A673 (cell line): Measurements from ENCODE around the gene C10orf105. TPM values are rescaled to one million over a fixed set of nuclear protein-coding genes. Genes with fewer than 3 reads are reported as not detected.

Experiments
- BruUV-seq: library from RNA; stranded (reverse); fragments of 400-500 nt; replicated peaks from 2 replicates; lab custom pipeline; 2021; lab: Mats Ljungman, UMichigan
- CTCF ChIA-PET: fragments of 300-600 bp; sonication (Branson Sonifier 250); formaldehyde crosslinking; loops from one replicate; lab custom pipeline; 2022; ENCODE audit warnings: antibody characterized with exemption; lab: Charles Lee
- POLR2A ChIA-PET: fragments of 300-600 bp; sonication (Branson Sonifier 250); formaldehyde crosslinking; loops from one replicate; lab custom pipeline; 2022; ENCODE audit warnings: antibody characterized with exemption; ENCODE audit not compliant: low non-redundant PET; lab: Charles Lee
- DNase-seq: peaks from one replicate; pipeline ENCODE4 v3.0.0-alpha.2; 2015; ENCODE audit warnings: low spot score
- H3K27ac ChIP-seq: fragments of 200-600 bp; sonication (generic); 2 replicates; pipeline ENCODE4 v1.5.1; 2016; ENCODE audit warnings: mixed run types, low read depth, mild to moderate bottlenecking, mixed read lengths, antibody characterized with exemption, low read length; ENCODE audit not compliant: poor library complexity, severe bottlenecking
- H3K27me3 ChIP-seq: fragments of 200-600 bp; sonication (generic); replicated peaks from 2 replicates; pipeline ENCODE4 v1.6.1; 2017; ENCODE audit warnings: mixed run types, low read depth, mild to moderate bottlenecking, mixed read lengths, antibody characterized with exemption, low read length; ENCODE audit not compliant: insufficient read depth, poor library complexity
- H3K36me3 ChIP-seq: fragments of 200-600 bp; sonication (generic); 2 replicates; pipeline ENCODE4 v1.6.1; 2016; ENCODE audit warnings: mixed run types, mild to moderate bottlenecking, mixed read lengths, antibody characterized with exemption, low read length; ENCODE audit not compliant: insufficient read depth, poor library complexity, severe bottlenecking
- H3K4me1 ChIP-seq: fragments of 200-600 bp; sonication (generic); 2 replicates; pipeline ENCODE4 v1.6.1; 2017; ENCODE audit warnings: mixed run types, mild to moderate bottlenecking, mixed read lengths, antibody characterized with exemption, low read length; ENCODE audit not compliant: insufficient read depth, poor library complexity, severe bottlenecking
- H3K4me3 ChIP-seq: fragments of 200-600 bp; sonication (generic); 2 replicates; pipeline ENCODE4 v1.5.1; 2016; ENCODE audit warnings: low read depth, mixed run types, mild to moderate bottlenecking, mixed read lengths, low read length; ENCODE audit not compliant: poor library complexity, severe bottlenecking
- H3K9me3 ChIP-seq: fragments of 200-600 bp; sonication (generic); 2 replicates; pipeline ENCODE4 v1.6.1; 2016; ENCODE audit warnings: mixed run types, low read depth, mild to moderate bottlenecking, mixed read lengths, antibody characterized with exemption, low read length; ENCODE audit not compliant: poor library complexity, severe bottlenecking
- CTCF ChIP-seq: fragments of 300-800, 200-600 bp; sonication (generic); conservative IDR thresholded peaks from 2 replicates; pipeline ENCODE4 v1.5.1; 2017; ENCODE audit warnings: low read depth, mild to moderate bottlenecking, antibody characterized with exemption, low read length, moderate library complexity, mixed read lengths
- EZH2 ChIP-seq: fragments of 200-600 bp; sonication (generic); IDR thresholded peaks from 2 replicates; pipeline ENCODE4 v1.6.1; 2017; ENCODE audit warnings: borderline replicate concordance, low read depth, mild to moderate bottlenecking, mixed read lengths, antibody characterized with exemption, low read length; ENCODE audit not compliant: poor library complexity, severe bottlenecking
- intact Hi-C: fragments of 100-400 bp; cut with micrococcal nuclease; formaldehyde crosslinking; loops from one replicate; pipeline ENCODE4 v1.10.0; 2022; ENCODE audit not compliant: unreplicated experiment
- total RNA-seq: library from RNA; stranded (reverse); gene quantifications from 2 replicates; pipeline ENCODE4 v1.2.3, GENCODE V29; 2021

Gene C10orf105
- total RNA-seq, 1 experiment from 2014 or later, result not detected

- DNase-seq, result no peak
- TF ChIP-seq EZH2 (no peak), CTCF (no peak)
- Histone ChIP-seq H3K9me3 (no peaks in the 10 kb centered on the region), H3K27me3 (no peaks in the 10 kb centered on the region), H3K4me3 (no peak overlapping the region), H3K4me1 (no peaks in the 10 kb centered on the region), H3K36me3 (no peaks in the 10 kb centered on the region), H3K27ac (no peak overlapping the region)
- ChIA-PET POLR2A (no interaction called here), CTCF (interaction anchor here (0.8 kb wide), 1 partner anchor 175 kb away, joined by 3 read pairs; no protein-coding TSS in a partner anchor)
- intact Hi-C loops, result no loop called here
- BruUV-seq, result no TSS peak
These were observed 1.7 kb upstream of the C10orf105 start for GRCh38 chr10:71721313-71721712.

- DNase-seq, result no peak
- H3K9me3 ChIP-seq, result no peaks in the 10 kb centered on the region
- H3K27me3 ChIP-seq, result no peaks in the 10 kb centered on the region
- BruUV-seq, result no TSS peak
- TF ChIP-seq EZH2 (no peak), CTCF (no peak)
- H3K36me3 ChIP-seq, result no peaks in the 10 kb centered on the region
- no peak overlapping the region for H3K4me3 ChIP-seq
- POLR2A ChIA-PET, result no interaction called here
- intact Hi-C loops, result no loop called here
- H3K4me1 ChIP-seq, result no peaks in the 10 kb centered on the region
- H3K27ac ChIP-seq, result no peak overlapping the region
- CTCF ChIA-PET, result no interaction called here
These were observed 710 bp upstream of the C10orf105 start for GRCh38 chr10:71720288-71720687.

- Histone ChIP-seq H3K4me1 (no peaks in the 10 kb centered on the region), H3K27ac (no peak overlapping the region), H3K9me3 (no peaks in the 10 kb centered on the region), H3K4me3 (no peak overlapping the region), H3K27me3 (no peaks in the 10 kb centered on the region), H3K36me3 (no peaks in the 10 kb centered on the region)
- no peak for DNase-seq
- ChIA-PET POLR2A (no interaction called here), CTCF (no interaction called here)
- no TSS peak for BruUV-seq
- intact Hi-C loops, result no loop called here
- TF ChIP-seq EZH2, result no peak
- no peak for TF ChIP-seq CTCF
These were observed 536 bp downstream of the C10orf105 start for GRCh38 chr10:71719042-71719441.
